MM.1S (cell line): Measurements from ENCODE around the gene ITCH.
"Not testable (repeated sequence)": the region's sequence is repeated elsewhere in the genome, so short reads cannot be mapped to it uniquely, and the experiment has no call there.

ENCODE experiments used
- DNase-seq: peaks from one replicate; pipeline ENCODE4 v3.0.0-alpha.2; 2015
- H2AFZ ChIP-seq: fragments of 300-600 bp; sonication (generic); 2 replicates; pipeline ENCODE4 v1.6.0; 2016; ENCODE audit warnings: antibody characterized with exemption, low read length
- H3F3A ChIP-seq: fragments of 300-600 bp; sonication (generic); 2 replicates; pipeline ENCODE4 v1.6.1; 2016; ENCODE audit warnings: mild to moderate bottlenecking, antibody characterized with exemption, low read length, moderate library complexity, mixed read lengths; ENCODE audit not compliant: insufficient read depth
- H3K27ac ChIP-seq: fragments of 300-600 bp; sonication (generic); 2 replicates; pipeline ENCODE4 v1.5.1; 2016; ENCODE audit warnings: mild to moderate bottlenecking, low read length
- H3K27me3 ChIP-seq: fragments of 300-600 bp; sonication (generic); replicated peaks from 2 replicates; pipeline ENCODE4 v1.6.0; 2016; ENCODE audit warnings: low read length; ENCODE audit not compliant: insufficient read depth
- H3K36me3 ChIP-seq: fragments of 300-600 bp; sonication (generic); replicated peaks from 2 replicates; pipeline ENCODE4 v1.6.1; 2016; ENCODE audit warnings: mild to moderate bottlenecking, low read length, mixed read lengths; ENCODE audit not compliant: insufficient read depth
- H3K4me1 ChIP-seq: fragments of 300-600 bp; sonication (generic); 2 replicates; pipeline ENCODE4 v1.6.1; 2016; ENCODE audit warnings: low read length, mixed read lengths
- H3K4me2 ChIP-seq: fragments of 300-600 bp; sonication (generic); 2 replicates; pipeline ENCODE4 v1.6.0; 2016; ENCODE audit warnings: low read depth, low read length
- H3K4me3 ChIP-seq: fragments of 300-600 bp; sonication (generic); 2 replicates; pipeline ENCODE4 v1.5.1; 2016; ENCODE audit warnings: low read length, mixed read lengths
- H3K79me2 ChIP-seq: fragments of 300-600 bp; sonication (generic); 2 replicates; pipeline ENCODE4 v1.6.1; 2016; ENCODE audit warnings: mixed run types, low read length, mixed read lengths
- H3K9ac ChIP-seq: fragments of 300-600 bp; sonication (generic); 2 replicates; pipeline ENCODE4 v1.6.1; 2016; ENCODE audit warnings: low read length, mixed read lengths
- H3K9me2 ChIP-seq: fragments of 300-600 bp; sonication (generic); replicated peaks from 2 replicates; pipeline ENCODE4 v1.6.1; 2016; ENCODE audit warnings: mild to moderate bottlenecking, low read length, mixed read lengths; ENCODE audit not compliant: insufficient read depth
- H3K9me3 ChIP-seq: fragments of 300-600 bp; sonication (generic); replicated peaks from 2 replicates; pipeline ENCODE4 v1.6.1; 2016; ENCODE audit warnings: mild to moderate bottlenecking, low read length, mixed read lengths; ENCODE audit not compliant: insufficient read depth
- H4K20me1 ChIP-seq: fragments of 300-600 bp; sonication (generic); 2 replicates; pipeline ENCODE4 v1.6.1; 2016; ENCODE audit warnings: mild to moderate bottlenecking, low read length, moderate library complexity, mixed read lengths; ENCODE audit not compliant: insufficient read depth
- EZH2 ChIP-seq: fragments of 300-600 bp; sonication (generic); optimal IDR thresholded peaks from 2 replicates; pipeline ENCODE3; 2017; ENCODE audit warnings: low read depth, mild to moderate bottlenecking, antibody characterized with exemption, low read length, mixed read lengths
- EZH2phosphoT487 ChIP-seq: fragments of 300-600 bp; sonication (generic); IDR thresholded peaks from 2 replicates; pipeline ENCODE4 v1.6.1; 2018; ENCODE audit warnings: antibody characterized with exemption, low read length
- TF ChIP-seq, protein P1 (sequence below): fragments of 300-600 bp; sonication (generic); IDR thresholded peaks from 2 replicates; pipeline ENCODE4 v1.5.1; 2016; ENCODE audit warnings: antibody characterized with exemption, low read length, mixed read lengths

ITCH gene

DNA sequence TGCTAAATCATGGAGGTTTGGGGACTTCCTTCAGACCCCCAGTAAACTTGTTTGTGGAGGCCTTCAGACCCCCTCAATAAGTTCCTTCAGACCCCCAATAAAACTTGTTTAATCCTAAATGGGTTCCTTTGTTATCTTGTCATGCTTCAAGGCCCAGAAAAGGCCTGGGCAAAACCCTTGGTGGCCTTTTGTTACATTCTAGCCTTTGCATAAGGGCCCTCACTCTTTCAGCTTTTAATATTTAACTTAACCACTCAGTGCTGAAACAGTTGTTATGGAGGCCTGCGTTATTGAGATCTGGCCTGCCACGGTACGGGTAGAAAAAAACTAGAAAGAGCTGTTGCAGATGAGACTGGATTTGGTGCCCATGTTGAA is 148.8 kb downstream of the ITCH start:
- H3K79me2 ChIP-seq = peaks cover 7% of the 10 kb centered on the region
- no peak overlapping the region for H3K9ac ChIP-seq
- H3K4me3 ChIP-seq = no peak overlapping the region
- no peak overlapping the region for H3K27ac ChIP-seq
- no peaks in the 10 kb centered on the region for H3K9me3 ChIP-seq
- no peaks in the 10 kb centered on the region for H4K20me1 ChIP-seq
- H3K4me2 ChIP-seq = no peak overlapping the region
- H3F3A ChIP-seq = peaks cover 24% of the 10 kb centered on the region
- TF ChIP-seq, protein P1, sequence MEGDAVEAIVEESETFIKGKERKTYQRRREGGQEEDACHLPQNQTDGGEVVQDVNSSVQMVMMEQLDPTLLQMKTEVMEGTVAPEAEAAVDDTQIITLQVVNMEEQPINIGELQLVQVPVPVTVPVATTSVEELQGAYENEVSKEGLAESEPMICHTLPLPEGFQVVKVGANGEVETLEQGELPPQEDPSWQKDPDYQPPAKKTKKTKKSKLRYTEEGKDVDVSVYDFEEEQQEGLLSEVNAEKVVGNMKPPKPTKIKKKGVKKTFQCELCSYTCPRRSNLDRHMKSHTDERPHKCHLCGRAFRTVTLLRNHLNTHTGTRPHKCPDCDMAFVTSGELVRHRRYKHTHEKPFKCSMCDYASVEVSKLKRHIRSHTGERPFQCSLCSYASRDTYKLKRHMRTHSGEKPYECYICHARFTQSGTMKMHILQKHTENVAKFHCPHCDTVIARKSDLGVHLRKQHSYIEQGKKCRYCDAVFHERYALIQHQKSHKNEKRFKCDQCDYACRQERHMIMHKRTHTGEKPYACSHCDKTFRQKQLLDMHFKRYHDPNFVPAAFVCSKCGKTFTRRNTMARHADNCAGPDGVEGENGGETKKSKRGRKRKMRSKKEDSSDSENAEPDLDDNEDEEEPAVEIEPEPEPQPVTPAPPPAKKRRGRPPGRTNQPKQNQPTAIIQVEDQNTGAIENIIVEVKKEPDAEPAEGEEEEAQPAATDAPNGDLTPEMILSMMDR = no peak
- no peak for TF ChIP-seq EZH2
- no peak for TF ChIP-seq EZH2phosphoT487
- H2AFZ ChIP-seq = no peak overlapping the region
- no peak for DNase-seq
- no peaks in the 10 kb centered on the region; the same call in 1 of the 2 replicates for H3K36me3 ChIP-seq
- H3K9me2 ChIP-seq = no peaks in the 10 kb centered on the region
- peaks cover 8% of the 10 kb centered on the region; the same call in 1 of the 2 replicates for H3K4me1 ChIP-seq
- no peaks in the 10 kb centered on the region for H3K27me3 ChIP-seq

DNA sequence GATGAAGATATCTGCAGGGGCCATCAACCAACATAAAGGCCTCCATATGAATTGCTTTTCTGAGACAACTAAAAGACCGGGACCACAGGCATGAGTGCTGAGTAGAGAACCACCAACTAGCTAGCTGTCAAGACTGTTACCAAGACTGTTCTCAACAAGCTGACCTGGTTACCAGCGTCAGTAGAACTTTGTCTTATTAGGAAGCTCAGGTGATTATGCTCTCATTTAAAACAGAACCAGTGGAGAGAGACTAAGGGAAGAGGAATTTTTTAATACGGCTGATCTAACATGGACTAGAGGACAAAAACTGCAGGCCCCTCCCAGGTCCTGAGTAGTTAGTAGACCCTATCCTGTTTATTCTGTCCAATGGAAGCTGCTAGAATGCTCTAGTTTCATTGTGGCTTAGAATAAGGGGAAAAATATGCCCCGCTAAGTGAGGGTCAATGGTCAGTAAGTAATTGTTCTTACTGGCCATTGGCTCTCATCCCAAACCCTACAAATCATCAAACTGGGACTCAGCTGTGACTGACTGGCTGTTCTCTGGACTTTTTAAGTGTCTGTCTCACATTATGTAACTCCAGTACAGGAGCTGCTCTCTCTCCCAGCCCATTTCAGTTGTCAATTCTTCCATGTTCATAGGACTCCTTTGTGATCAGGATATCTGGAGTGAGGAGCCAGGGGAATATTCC is 149.3 kb downstream of the ITCH start:
- Histone ChIP-seq H3K9me3 (no peaks in the 10 kb centered on the region), H3F3A (peaks cover 28% of the 10 kb centered on the region), H2AFZ (no peak overlapping the region), H4K20me1 (no peaks in the 10 kb centered on the region), H3K4me3 (no peak overlapping the region), H3K9me2 (no peaks in the 10 kb centered on the region), H3K27ac (no peak overlapping the region), H3K27me3 (no peaks in the 10 kb centered on the region), H3K4me2 (no peak overlapping the region), H3K9ac (no peak overlapping the region), H3K4me1 (peaks cover 8% of the 10 kb centered on the region; the same call in 1 of the 2 replicates), H3K79me2 (peaks cover 12% of the 10 kb centered on the region), H3K36me3 (no peaks in the 10 kb centered on the region; the same call in 1 of the 2 replicates)
- TF ChIP-seq EZH2phosphoT487 = no peak
- no peak for TF ChIP-seq EZH2
- TF ChIP-seq, protein P1 = no peak
- no peak for DNase-seq

DNA sequence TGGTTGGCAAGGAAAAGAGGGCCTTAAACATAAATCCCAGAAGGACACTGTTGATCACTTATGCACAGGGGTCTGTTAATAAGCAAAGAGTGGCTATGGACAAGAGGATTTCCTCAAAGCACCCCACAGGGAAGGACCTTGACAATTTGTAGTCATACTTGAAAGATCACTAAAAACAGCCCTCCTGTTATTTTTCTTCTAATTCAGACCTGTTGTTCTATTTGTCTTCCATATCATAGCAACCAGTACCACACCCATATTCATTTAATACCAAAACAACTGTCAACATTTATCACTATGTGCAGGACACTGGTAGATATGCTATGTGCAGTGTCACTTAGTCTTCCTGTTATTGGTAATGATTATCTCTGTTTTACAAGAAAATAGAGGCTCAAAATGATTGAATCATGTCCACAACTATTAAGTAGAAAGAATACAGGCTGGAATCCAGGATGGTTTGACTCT is 149.9 kb downstream of the ITCH start:
- no peaks in the 10 kb centered on the region for H3K27me3 ChIP-seq
- H3K9me2 ChIP-seq = no peaks in the 10 kb centered on the region
- no peak overlapping the region for H3K4me2 ChIP-seq
- H4K20me1 ChIP-seq = no peaks in the 10 kb centered on the region
- no peak overlapping the region for H3K9ac ChIP-seq
- H3F3A ChIP-seq = peaks cover 28% of the 10 kb centered on the region
- no peaks in the 10 kb centered on the region for H3K9me3 ChIP-seq
- H2AFZ ChIP-seq = no peak overlapping the region
- H3K4me1 ChIP-seq = peaks cover 8% of the 10 kb centered on the region; the same call in 1 of the 2 replicates
- no peak for DNase-seq
- no peak overlapping the region for H3K4me3 ChIP-seq
- H3K27ac ChIP-seq = no peak overlapping the region
- no peaks in the 10 kb centered on the region; the same call in 1 of the 2 replicates for H3K36me3 ChIP-seq
- TF ChIP-seq EZH2phosphoT487 = no peak
- no peak for TF ChIP-seq EZH2
- TF ChIP-seq, protein P1 = no peak
- H3K79me2 ChIP-seq = peaks cover 18% of the 10 kb centered on the region

- H3K27me3 ChIP-seq, H3K9me2 ChIP-seq, H3K9me3 ChIP-seq, H2AFZ ChIP-seq, H3K27ac ChIP-seq, H3K4me3 ChIP-seq, H3K4me2 ChIP-seq, H4K20me1 ChIP-seq, H3K9ac ChIP-seq, H3K36me3 ChIP-seq, DNase-seq: not testable (repeated sequence)
- Histone ChIP-seq H3K4me1 (peaks cover 11% of the 10 kb centered on the region; the same call in 1 of the 2 replicates), H3K79me2 (peaks cover 28% of the 10 kb centered on the region), H3F3A (peaks cover 28% of the 10 kb centered on the region)
Observed at GRCh38 chr20:34514034-34514433, 151.0 kb downstream of the ITCH start.
